Activated CD4-positive, alpha-beta T cell treated with anti-CD3 and anti-CD28 coated beads, Interleukin-2, amount 10 ng/mL, durations not matched to agents 24 days and 14 days (primary cell): ENCODE measurements around the gene TMPRSS6. TPM values are rescaled to one million over a fixed set of nuclear protein-coding genes. Genes with fewer than 3 reads are reported as not detected.

ENCODE experiments used
- DNase-seq: peaks from one replicate; pipeline ENCODE4 v3.0.0; 2022
- H3K27ac Mint-ChIP-seq: one replicate; pipeline ENCODE4 v1.8.0; 2022; ENCODE audit warnings: mild to moderate bottlenecking, mixed read lengths
- H3K27me3 Mint-ChIP-seq: one replicate; pipeline ENCODE4 v1.8.0; 2022; ENCODE audit warnings: mixed read lengths
- H3K36me3 Mint-ChIP-seq: one replicate; pipeline ENCODE4 v1.8.0; 2022; ENCODE audit warnings: low read depth, mild to moderate bottlenecking, mixed read lengths
- H3K4me1 Mint-ChIP-seq: one replicate; pipeline ENCODE4 v1.8.0; 2021; ENCODE audit warnings: mixed read lengths
- H3K4me3 Mint-ChIP-seq: one replicate; pipeline ENCODE4 v1.8.0; 2022; ENCODE audit warnings: mild to moderate bottlenecking, moderate library complexity, mixed read lengths
- H3K9me3 Mint-ChIP-seq: one replicate; pipeline ENCODE4 v1.8.0; 2021; ENCODE audit warnings: mixed read lengths
- intact Hi-C: fragments of 100-400 bp; cut with micrococcal nuclease; formaldehyde crosslinking; loops from one replicate; pipeline ENCODE4 v1.15.1; 2023
- total RNA-seq: library from RNA; stranded (reverse); gene quantifications from 2 replicates; pipeline ENCODE4 v1.2.3, GENCODE V29; 2022

The TMPRSS6 gene
- total RNA-seq, 1 donor from 2014 or later: 6.8 TPM

DNA sequence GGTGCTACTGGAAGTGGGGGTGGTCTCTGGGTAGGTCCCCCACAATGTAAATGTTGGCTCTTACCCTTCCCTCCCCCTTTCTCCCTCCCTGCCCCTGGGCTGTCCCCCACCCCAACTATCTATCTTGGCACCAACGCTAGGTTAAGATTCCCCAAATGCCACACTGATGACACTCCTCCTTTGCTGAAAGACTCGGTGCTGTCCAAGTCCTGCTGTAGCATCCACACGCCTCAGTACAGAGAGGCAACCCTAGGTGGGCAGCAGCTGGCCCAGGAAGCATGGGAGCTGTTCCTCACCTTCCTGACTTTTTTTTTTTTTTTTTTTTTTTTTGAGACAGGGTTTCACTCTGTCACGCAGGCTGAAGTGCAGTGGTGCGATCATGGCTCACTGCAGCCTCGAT is 61.4 kb downstream of the TMPRSS6 start:
- H3K4me1 Mint-ChIP-seq: peaks cover 17% of the 10 kb centered on the region
- no peaks in the 10 kb centered on the region for H3K27me3 Mint-ChIP-seq
- H3K27ac Mint-ChIP-seq: peak overlapping the region; percentile 26
- no peak overlapping the region for H3K4me3 Mint-ChIP-seq
- H3K9me3 Mint-ChIP-seq: no peaks in the 10 kb centered on the region
- H3K36me3 Mint-ChIP-seq: peaks cover under 1% of the 10 kb centered on the region
- intact Hi-C loops: loop anchor here (10.0 kb wide), 2 partner anchors 147 to 503 kb away; no protein-coding TSS in a partner anchor
- no peak for DNase-seq

DNA sequence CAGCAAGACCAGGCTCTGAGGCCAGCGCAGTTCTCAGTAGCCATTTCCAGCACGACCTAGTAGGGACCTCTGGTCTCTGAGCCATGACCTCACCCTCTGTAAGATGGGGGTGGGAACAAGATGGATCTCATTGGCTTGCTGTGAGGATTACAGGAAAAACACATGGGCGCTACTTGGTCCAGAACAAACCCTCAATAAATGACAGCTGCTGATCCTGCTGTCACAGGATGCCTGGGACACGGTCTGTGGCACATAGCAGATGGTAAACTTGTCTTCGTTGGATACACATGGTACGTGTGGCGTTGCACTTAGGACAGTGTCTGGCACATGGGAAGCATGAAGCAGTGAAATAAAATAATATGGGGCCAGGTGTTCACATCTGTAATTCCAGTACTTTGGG is 62.5 kb downstream of the TMPRSS6 start:
- H3K4me3 Mint-ChIP-seq: no peak overlapping the region
- H3K9me3 Mint-ChIP-seq: no peaks in the 10 kb centered on the region
- H3K27me3 Mint-ChIP-seq: no peaks in the 10 kb centered on the region
- H3K4me1 Mint-ChIP-seq: peaks cover 13% of the 10 kb centered on the region
- no peak for DNase-seq
- no peak overlapping the region for H3K27ac Mint-ChIP-seq
- no peaks in the 10 kb centered on the region for H3K36me3 Mint-ChIP-seq
- intact Hi-C loops: loop anchor here (10.0 kb wide), 2 partner anchors 148 to 502 kb away; no protein-coding TSS in a partner anchor

DNA sequence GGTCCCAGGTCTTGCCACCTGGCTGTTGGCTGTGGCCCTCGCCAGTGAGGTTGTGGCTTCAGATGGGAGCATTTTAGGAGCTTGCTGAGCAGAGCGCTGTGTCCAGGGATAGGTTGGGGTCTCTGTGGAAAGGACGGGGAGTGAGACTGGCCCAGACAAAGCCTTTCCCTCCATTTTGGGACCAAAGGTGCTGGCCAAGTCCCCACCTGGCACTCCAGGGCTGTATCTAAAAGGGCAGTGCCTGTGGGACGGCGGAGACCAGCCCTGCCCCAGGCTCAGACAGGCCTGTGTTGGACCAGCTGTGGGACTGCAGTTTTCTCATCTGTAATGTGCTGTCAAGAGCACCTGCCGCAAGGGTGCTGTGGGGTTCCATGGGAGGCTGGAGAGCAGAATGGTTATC is 62.9 kb downstream of the TMPRSS6 start:
- Mint-ChIP-seq H3K36me3 (no peaks in the 10 kb centered on the region), H3K4me1 (peaks cover 15% of the 10 kb centered on the region), H3K4me3 (no peak overlapping the region), H3K27ac (peak overlapping the region; percentile 25), H3K27me3 (no peaks in the 10 kb centered on the region), H3K9me3 (no peaks in the 10 kb centered on the region)
- intact Hi-C loops: loop anchor here (10.0 kb wide), 2 partner anchors 148 to 502 kb away; no protein-coding TSS in a partner anchor
- DNase-seq: no peak

DNA sequence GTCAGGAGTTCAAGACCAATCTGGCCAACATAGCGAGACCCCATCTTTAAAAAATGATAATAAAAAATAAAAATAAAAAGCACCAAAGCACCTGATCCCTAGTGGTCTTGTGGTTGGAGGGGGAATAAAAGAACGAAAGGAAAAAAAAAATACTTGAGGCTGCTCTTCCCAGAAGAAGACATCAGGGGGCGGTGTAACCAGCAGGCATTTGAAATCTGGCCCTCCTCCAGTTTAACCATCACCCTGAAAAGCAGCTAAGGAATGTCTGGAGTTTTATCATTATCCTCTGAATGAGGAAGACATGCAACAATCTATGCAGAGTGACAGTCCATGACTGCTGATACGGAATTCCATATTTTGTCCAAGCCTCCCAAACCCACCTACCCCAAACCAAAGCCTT is 63.6 kb downstream of the TMPRSS6 start:
- Mint-ChIP-seq H3K27ac (no peak overlapping the region), H3K36me3 (no peaks in the 10 kb centered on the region), H3K27me3 (no peaks in the 10 kb centered on the region), H3K9me3 (no peaks in the 10 kb centered on the region), H3K4me1 (peaks cover 18% of the 10 kb centered on the region), H3K4me3 (no peak overlapping the region)
- peak; percentile 70 for DNase-seq
- intact Hi-C loops: loop anchor here (2.0 to 10.0 kb wide), 3 partner anchors 149 to 501 kb away; no protein-coding TSS in a partner anchor

DNA sequence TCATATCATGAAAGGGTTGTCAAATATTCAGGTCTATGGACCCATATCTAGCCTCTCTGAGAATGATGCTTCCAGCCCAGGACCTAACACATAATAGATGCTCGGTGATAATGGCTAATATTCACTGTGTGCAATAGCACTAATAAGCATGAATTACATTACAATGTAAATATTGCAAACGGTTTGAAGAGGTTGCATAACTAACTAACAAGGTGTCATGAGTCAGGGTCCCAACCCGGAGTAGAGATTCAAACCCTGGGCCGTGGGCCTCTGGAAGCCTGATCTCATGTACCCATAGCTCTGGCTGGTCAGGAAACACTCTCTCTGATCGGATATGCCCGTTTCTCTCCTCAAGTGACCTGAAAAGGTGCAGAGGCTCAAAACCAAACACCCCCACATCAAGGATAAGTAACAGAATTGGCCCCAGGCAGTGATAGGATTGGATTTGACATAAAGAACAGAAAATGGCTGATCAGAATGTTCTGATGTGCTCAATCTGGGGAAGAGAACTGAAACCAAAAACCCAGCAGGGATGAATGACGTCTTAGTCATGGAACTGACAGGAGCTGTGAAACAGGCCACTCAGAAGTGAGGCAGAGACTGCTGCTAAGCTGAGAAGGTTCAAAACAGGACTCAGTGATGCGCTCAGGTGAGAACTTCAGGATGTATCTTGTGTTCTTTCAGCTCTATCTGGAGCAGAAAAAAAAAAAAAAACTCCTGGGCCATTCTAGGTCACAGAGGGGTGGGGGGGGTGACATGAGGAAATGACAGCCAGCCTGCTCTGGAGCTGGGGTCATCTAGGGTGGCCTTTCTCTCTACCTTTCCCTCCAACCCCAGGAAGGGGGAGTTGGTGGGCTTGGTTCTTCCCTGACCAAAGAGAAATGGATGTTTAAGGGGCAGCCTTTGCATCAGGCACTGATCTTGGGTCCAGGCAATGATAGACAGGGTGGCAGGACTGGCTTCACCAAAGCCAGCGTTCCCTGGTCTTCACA is 64.6 kb downstream of the TMPRSS6 start:
- no peaks in the 10 kb centered on the region for H3K9me3 Mint-ChIP-seq
- H3K27me3 Mint-ChIP-seq: no peaks in the 10 kb centered on the region
- no peak for DNase-seq
- H3K4me1 Mint-ChIP-seq: peaks cover 25% of the 10 kb centered on the region
- no peak overlapping the region for H3K4me3 Mint-ChIP-seq
- no peak overlapping the region for H3K27ac Mint-ChIP-seq
- no peaks in the 10 kb centered on the region for H3K36me3 Mint-ChIP-seq
- intact Hi-C loops: loop anchor here (2.0 to 10.0 kb wide), 3 partner anchors 150 to 500 kb away; no protein-coding TSS in a partner anchor

DNA sequence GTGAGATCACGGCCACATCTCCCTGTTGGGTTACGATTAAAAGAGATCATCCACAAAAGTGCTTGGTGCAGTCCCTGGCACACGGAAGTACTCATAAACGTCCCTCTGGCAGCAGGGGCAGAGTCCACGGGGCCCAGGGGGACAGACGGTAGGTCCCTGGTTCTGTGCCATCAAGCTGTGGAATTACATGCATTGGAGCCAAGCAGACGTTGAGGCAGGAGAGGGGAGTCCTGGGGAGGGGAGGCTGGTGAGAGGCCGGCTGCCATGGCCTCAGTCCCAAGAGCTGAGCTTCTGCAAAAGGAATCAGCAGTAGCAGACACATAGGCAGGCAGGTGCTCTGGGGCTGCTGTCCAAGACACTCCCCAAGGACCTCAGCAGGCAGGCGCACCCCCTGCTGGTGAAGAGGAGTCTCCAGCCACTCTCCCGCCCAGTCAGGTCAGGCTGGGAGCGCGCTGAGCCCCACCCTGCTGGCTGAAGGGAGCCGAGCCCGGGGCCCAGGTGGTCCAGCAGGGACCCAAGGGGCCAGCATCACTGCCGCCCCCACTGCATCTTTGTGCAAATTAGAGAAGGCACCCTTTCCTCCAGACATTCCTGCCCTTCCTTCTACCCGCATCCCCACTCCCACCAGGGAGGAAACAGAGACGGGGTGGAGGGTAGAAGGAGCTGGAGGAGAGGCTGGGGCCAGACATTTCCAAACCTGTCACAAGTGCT is 65.5 kb downstream of the TMPRSS6 start:
- peak; percentile 86 for DNase-seq
- no peak overlapping the region for H3K27ac Mint-ChIP-seq
- no peaks in the 10 kb centered on the region for H3K36me3 Mint-ChIP-seq
- H3K4me3 Mint-ChIP-seq: no peak overlapping the region
- peaks cover 25% of the 10 kb centered on the region for H3K4me1 Mint-ChIP-seq
- H3K9me3 Mint-ChIP-seq: no peaks in the 10 kb centered on the region
- intact Hi-C loops: loop anchor here (2.0 to 10.0 kb wide), 3 partner anchors 151 to 499 kb away; no protein-coding TSS in a partner anchor
- no peaks in the 10 kb centered on the region for H3K27me3 Mint-ChIP-seq

DNA sequence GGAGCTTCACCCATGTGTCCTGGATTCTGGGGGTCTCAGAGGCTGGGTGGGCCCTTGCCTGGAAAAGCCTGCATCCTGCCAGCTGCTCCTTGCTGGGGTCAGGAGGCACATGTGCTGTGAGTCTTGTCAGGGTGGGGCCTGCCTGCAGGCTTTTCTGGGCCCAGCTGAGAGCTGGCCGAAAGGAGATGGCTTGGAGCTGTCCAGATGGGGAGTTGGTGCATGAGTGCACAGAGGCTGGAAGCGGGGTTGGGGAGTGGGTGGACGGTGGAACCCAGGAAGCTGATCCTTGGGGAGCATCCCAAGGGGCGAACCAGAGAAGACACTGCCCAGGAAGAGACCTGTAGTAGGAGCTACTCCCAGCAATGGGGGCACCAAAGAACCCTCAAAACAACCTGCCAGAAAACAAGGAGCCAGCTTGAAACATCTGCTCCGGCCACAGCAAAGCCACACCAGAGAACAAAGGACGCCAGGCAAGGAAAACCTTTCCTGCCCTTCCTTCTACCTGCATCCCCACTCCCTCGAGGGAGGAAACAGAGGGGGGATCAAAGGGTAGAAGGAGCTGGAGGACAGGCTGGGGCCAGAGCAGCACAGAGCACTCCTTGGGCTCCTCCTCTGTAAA is 66.2 kb downstream of the TMPRSS6 start:
- peaks cover 25% of the 10 kb centered on the region for H3K4me1 Mint-ChIP-seq
- no peaks in the 10 kb centered on the region for H3K9me3 Mint-ChIP-seq
- intact Hi-C loops: loop anchor here (10.0 kb wide), 2 partner anchors 151 to 499 kb away; no protein-coding TSS in a partner anchor
- no peak for DNase-seq
- no peak overlapping the region for H3K4me3 Mint-ChIP-seq
- H3K36me3 Mint-ChIP-seq: no peaks in the 10 kb centered on the region
- H3K27ac Mint-ChIP-seq: no peak overlapping the region
- H3K27me3 Mint-ChIP-seq: no peaks in the 10 kb centered on the region

DNA sequence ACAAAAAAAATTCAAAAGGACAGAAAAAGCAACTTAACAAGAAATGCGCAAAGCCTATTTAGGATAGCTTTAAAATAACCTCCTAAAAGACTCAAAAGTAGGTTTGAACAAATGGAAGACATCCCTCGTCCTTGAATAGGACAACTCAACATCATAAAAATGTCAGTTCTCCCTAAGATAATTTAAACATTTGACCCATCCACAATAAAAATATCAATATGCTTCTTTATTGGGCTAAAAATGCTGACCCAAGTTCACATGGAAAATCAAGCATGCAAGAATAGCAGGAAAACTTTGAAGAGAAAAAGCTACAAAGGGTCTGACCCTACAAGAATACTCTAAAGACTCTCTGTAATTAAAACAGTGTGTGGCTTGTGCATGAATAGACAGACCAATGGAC is 70.0 kb downstream of the TMPRSS6 start:
- H3K27me3 Mint-ChIP-seq: peaks cover 15% of the 10 kb centered on the region

DNA sequence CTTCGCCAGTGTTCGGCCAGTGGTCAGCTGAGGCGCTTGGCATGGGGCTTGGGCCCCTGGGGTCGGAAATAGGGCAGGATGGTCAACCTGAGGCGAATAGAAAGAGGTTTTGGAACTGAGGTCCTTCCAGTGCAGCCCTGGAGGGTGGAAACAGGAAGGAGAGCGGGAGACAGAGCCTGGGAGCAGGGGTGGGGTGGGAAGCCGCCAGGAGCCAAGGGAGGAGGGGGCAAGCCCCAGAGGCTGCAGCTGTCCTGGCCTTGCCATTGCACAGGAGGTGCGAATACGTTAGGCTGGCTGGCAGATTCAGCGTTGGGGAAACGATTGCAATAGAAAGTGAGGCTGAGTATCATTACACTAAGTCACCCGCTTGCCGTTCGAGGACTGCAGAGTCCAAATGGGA is 71.8 kb downstream of the TMPRSS6 start:
- H3K9me3 Mint-ChIP-seq: no peaks in the 10 kb centered on the region
- no peak overlapping the region for H3K4me3 Mint-ChIP-seq
- H3K4me1 Mint-ChIP-seq: peaks cover 14% of the 10 kb centered on the region
- no peak for DNase-seq
- intact Hi-C loops: no loop called here
- H3K27ac Mint-ChIP-seq: no peak overlapping the region
- peaks cover 16% of the 10 kb centered on the region for H3K27me3 Mint-ChIP-seq
- H3K36me3 Mint-ChIP-seq: no peaks in the 10 kb centered on the region

More for the DNA sequence above, 70.0 kb downstream of the TMPRSS6 start:
- Mint-ChIP-seq H3K36me3 (no peaks in the 10 kb centered on the region), H3K9me3 (no peaks in the 10 kb centered on the region), H3K4me1 (peaks cover 17% of the 10 kb centered on the region), H3K27ac (no peak overlapping the region), H3K4me3 (no peak overlapping the region)
- no peak for DNase-seq
- intact Hi-C loops: no loop called here

DNA sequence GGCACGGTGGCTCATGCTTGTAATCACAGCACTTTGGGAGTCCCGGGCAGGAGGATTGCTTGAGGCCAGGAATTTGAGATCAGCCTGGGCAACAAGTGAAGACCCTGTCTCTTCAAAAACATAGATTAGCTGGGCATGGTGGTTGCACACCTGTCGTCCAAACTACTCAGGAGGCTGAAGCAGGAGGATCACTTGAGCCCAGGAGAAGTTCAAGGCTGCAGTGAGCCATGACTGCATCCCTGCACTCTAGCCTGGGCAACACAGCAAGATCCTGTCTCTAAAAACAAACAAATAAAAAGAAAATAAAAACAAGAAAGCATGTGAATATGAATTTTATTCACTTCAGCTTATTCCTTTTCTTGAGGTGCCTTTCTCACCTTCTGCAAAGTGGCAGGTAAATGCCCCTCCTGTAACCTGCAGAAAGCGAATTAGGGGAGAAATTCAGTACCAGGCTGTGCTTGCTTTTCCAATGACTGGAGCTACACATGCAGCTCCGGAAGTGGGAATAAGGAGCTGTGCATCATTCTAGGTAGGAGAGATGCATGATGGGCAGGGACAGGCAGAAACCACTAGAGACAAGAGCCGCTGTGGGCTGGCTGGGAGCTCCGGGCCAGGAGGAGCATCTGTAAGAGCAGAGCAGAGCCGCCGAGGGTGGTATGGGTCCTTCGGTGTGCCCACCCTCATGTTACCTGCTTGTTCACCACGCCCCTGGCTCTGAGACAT is 72.7 kb downstream of the TMPRSS6 start:
- no peaks in the 10 kb centered on the region for H3K9me3 Mint-ChIP-seq
- H3K27ac Mint-ChIP-seq: no peak overlapping the region
- H3K36me3 Mint-ChIP-seq: no peaks in the 10 kb centered on the region
- peaks cover 14% of the 10 kb centered on the region for H3K4me1 Mint-ChIP-seq
- intact Hi-C loops: no loop called here
- peaks cover 16% of the 10 kb centered on the region for H3K27me3 Mint-ChIP-seq
- no peak overlapping the region for H3K4me3 Mint-ChIP-seq
- DNase-seq: no peak

DNA sequence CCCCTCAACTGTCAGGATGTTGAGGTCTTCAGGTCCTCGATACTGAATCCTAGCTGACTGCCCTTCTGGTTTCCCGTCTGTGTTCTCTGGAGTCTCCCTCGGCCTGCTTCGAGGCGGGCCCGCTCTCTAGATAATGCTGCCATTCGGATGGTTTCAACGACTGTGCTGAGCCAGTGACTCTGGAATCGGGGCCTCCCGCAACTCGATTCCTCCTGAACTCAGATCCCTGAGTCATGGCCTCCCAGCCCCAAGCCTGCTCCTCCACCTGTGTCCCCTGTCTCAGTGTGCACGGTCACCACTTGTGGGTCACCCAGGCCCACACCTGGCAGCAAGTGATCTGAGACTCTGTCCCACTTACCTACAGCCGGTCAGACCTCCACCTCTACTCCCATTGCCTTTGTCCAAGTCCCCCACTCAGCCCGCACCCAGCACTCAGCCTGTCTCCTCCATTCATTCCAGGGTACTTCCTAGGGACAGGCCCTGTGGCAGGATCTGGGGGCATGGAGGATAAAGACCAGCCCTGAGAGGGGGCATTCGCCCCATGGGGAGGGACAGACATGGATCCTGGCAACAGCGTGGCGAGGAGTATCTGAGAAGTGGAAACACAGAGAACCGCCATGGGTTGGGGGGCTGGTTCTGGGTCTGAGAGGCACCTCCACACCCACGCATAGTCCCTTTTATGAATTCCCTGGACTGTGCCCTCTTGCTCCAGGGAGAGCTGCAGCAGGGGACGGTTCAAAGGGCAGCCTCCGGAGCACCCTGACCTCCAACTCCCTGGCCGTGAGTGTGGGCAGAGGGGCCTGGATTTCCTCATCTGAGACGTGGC is 75.7 kb downstream of the TMPRSS6 start:
- Mint-ChIP-seq H3K4me1 (no peaks in the 10 kb centered on the region), H3K27me3 (peaks cover 16% of the 10 kb centered on the region), H3K4me3 (no peak overlapping the region), H3K27ac (no peak overlapping the region), H3K36me3 (no peaks in the 10 kb centered on the region), H3K9me3 (no peaks in the 10 kb centered on the region)
- no peak for DNase-seq
- intact Hi-C loops: no loop called here
